Measurements from ENCODE around the gene NUBPL.
"Not testable (repeated sequence)": the region's sequence is repeated elsewhere in the genome, so short reads cannot be mapped to it uniquely, and the experiment has no call there.

The NUBPL gene

GRCh38 chr14:31578792-31579501 is 17.7 kb downstream of the NUBPL start:
- no peak for DNase-seq

GRCh38 chr14:31580234-31580633 is 19.0 kb downstream of the NUBPL start:
- no peak for DNase-seq

- DNase-seq, result no peak
Measured at GRCh38 chr14:31582286-31582691, 21.1 kb downstream of the NUBPL start.

- no peak for DNase-seq
Measured at GRCh38 chr14:31582836-31583452, 21.7 kb downstream of the NUBPL start.

GRCh38 chr14:31590206-31590605 is 29.0 kb downstream of the NUBPL start:
- DNase-seq, result no peak

GRCh38 chr14:31592122-31592521 is 30.9 kb downstream of the NUBPL start:
- DNase-seq, result no peak

GRCh38 chr14:31592631-31593030 is 31.4 kb downstream of the NUBPL start:
- no peak for DNase-seq

GRCh38 chr14:31596342-31597095 is 35.3 kb downstream of the NUBPL start:
- DNase-seq, result no peak

GRCh38 chr14:31605702-31606101 is 44.5 kb downstream of the NUBPL start:
- DNase-seq, result no peak

GRCh38 chr14:31611778-31612433 is 50.7 kb downstream of the NUBPL start:
- no peak for DNase-seq

GRCh38 chr14:31613188-31613587 is 52.0 kb downstream of the NUBPL start:
- no peak for DNase-seq

- DNase-seq, result not testable (repeated sequence)
Measured at GRCh38 chr14:31618884-31619283, 57.7 kb downstream of the NUBPL start.

- DNase-seq, result no peak
Measured at GRCh38 chr14:31619440-31619839, 58.2 kb downstream of the NUBPL start.

GRCh38 chr14:31620898-31621297 is 59.7 kb downstream of the NUBPL start:
- not testable (repeated sequence) for DNase-seq

GRCh38 chr14:31622060-31622459 is 60.9 kb downstream of the NUBPL start:
- DNase-seq, result no peak

- not testable (repeated sequence) for DNase-seq
Measured at GRCh38 chr14:31652900-31653299, 91.7 kb downstream of the NUBPL start.

GRCh38 chr14:31657917-31658316 is 96.7 kb downstream of the NUBPL start:
- DNase-seq, result no peak

GRCh38 chr14:31659278-31659677 is 98.1 kb downstream of the NUBPL start:
- DNase-seq, result no peak

- no peak for DNase-seq
Measured at GRCh38 chr14:31660191-31660590, 99.0 kb downstream of the NUBPL start.

- no peak for DNase-seq
Measured at GRCh38 chr14:31660728-31661127, 99.5 kb downstream of the NUBPL start.

GRCh38 chr14:31668348-31668747 is 107.1 kb downstream of the NUBPL start:
- DNase-seq, result no peak

GRCh38 chr14:31672709-31673108 is 111.5 kb downstream of the NUBPL start:
- DNase-seq, result no peak

GRCh38 chr14:31677052-31677451 is 115.8 kb downstream of the NUBPL start:
- DNase-seq, result no peak

Measured in NCI-H2029 (cell line).